OCI-M2 (cell line): Measurements from ENCODE around the gene ARL5B.

Source experiments
- DNase-seq: peaks from one replicate; lab custom pipeline; 2025; ENCODE audit not compliant: unreplicated experiment; lab: John Stamatoyannopoulos, UW

Gene ARL5B

GRCh38 chr10:18658271-18659124 is 733 bp upstream of the ARL5B start:
- no peak for DNase-seq

DNA sequence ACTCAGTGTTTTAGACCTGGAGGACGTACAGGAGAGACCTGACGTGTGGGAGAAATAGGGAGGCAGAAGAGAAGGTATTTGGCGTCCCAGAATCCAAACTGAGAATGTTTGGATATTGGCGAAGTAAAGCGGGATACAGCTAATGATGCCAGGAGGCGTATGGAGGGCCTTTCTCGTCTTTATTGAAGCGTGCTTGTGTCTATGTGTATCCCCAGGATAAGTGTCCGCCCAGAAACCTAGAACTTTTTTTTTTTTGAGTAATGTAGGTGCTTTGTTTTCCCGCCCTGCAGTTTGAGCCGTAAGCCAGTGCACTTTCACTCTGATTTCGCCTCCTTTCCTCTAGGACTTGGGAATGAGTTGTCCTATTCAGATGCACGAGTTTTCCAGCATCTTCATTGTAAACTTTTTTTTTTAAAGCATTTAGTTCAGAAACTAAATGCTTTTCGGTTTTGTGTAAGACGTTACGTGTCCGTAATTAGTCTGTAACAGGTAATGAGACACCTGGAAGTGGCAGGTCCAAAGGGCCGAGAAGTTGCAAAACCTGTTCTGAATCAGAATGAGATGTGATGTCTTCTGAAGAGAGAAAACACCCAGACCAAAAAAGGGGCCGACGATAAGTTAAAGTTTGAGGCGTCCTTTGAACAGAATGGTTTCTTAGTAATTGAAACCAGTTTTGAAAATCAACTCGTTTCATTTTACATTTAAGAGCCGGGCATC is 746 bp downstream of the ARL5B start:
- DNase-seq: no peak

GRCh38 chr10:18660816-18661431 is 1.7 kb downstream of the ARL5B start:
- no peak for DNase-seq

- no peak for DNase-seq
These were observed 5.7 kb downstream of the ARL5B start for GRCh38 chr10:18664841-18665478.

GRCh38 chr10:18665815-18666558 is 6.8 kb downstream of the ARL5B start:
- DNase-seq: no peak

DNA sequence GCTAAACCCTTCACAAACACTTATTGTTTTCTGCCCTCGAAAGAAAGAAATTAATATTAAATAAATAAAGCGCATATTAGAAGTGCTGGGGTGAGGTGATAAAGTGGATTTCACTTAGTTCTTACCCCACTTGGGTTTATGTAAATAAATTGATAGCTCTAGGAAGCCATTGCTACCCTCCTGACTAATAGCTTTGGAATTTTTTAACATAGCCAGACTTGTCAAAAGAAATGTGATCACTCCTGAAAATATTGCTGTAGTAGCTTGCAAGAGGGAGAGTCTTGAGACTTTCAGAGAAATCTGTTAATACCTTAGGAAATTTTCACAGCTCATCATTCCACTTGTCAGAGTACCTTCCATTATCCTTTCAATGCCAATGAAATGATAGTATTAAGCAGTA is 7.6 kb downstream of the ARL5B start:
- no peak for DNase-seq

DNA sequence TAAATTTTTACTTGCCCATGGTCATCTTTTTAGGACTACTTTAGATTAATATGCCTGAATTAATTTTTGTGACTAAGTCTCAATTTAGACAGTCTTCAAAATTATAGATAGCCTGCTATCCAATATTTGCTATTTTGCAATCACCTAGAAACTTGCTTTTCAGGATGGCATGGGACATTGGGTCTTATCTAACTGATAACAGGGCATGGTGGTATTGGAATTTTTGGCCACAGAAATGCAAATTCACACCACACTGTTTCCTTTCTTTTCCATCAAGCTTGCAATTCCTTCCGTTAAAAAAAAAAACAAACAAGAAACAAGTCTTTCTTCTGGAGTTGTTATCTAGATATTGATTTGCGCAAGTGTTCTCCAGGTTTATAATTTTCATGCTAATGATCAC is 8.8 kb downstream of the ARL5B start:
- DNase-seq: no peak

- DNase-seq: no peak
These were observed 16.0 kb downstream of the ARL5B start for GRCh38 chr10:18675086-18675801.

GRCh38 chr10:18680754-18681153 is 21.5 kb downstream of the ARL5B start:
- DNase-seq: no peak

DNA sequence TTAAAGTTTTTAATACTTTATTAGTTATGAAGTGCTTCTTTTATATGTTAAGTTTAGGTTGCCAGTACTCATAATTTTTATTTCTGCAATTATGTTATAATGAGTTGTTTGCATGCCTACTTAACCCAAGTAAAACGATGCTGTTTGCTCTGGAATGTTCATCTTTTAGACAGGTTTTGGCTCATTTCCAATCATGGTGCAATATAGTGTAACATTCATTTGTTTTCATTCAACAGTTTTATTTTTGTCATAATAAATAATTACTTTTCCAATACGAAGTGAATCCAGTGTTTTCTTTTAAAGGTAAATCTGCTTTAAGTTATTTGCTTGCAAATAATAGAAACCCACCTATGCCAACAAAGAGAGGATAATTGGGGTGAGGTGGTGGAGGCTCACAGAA is 22.1 kb downstream of the ARL5B start:
- DNase-seq: no peak

DNA sequence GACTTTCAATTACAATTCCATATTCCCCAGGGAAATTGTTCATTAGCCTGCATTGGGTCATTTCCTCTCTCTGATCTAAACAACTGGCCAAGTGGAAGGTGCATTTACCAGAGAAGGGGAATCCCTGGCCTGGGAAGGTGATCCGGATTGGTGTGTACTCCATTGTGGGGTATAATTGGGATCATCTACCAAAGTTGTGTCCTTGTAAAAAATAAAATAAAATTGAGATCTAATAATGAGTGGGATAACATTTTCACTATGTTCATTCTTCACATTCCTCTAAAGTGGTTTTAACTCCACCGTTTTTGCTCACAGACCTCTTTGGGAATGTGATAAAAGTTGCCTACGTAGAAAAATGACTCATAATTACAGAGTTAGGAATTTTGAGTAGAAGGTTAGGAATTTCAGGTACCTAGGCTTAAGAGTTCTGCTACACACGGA is 22.8 kb downstream of the ARL5B start:
- no peak for DNase-seq

DNA sequence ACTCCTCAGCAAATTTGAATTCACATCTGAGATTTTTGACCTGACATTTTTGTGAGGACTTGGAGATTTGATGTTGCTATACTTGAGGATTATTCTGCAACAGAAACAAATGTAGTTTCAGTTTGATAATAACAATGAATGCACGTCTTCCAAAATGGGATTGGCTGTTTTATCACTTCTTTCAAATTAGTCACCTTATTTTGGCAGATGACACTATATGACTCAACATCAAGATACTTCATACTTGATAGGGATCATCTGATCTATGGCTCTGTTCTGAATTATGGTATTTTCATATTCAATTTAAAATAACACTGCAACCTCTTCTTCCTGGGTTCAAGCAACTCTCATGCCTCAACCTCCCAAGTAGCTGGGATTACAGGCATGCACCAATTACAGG is 24.2 kb downstream of the ARL5B start:
- DNase-seq: no peak

GRCh38 chr10:18684416-18684815 is 25.2 kb downstream of the ARL5B start:
- no peak for DNase-seq

DNA sequence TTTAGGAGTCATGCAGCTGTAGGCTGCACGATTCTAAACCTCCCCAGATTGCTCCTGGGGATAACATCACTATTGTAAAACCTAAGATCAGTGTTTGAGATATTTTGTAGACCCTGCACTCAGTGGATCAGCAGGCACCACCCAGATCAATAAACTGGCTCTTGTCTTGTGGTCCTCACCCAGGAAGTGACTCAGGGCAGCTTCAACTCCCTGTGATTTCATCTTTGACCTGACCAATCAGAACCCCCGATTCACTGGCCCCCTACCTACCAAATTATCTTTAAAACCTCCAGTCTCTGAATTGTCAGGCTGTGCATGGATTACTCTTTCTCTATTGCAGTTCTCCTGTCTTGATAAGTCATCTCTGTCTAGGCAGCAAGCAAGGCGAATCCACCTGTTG is 25.7 kb downstream of the ARL5B start:
- DNase-seq: no peak

- DNase-seq: no peak
These were observed 26.3 kb downstream of the ARL5B start for GRCh38 chr10:18685555-18685954.

DNA sequence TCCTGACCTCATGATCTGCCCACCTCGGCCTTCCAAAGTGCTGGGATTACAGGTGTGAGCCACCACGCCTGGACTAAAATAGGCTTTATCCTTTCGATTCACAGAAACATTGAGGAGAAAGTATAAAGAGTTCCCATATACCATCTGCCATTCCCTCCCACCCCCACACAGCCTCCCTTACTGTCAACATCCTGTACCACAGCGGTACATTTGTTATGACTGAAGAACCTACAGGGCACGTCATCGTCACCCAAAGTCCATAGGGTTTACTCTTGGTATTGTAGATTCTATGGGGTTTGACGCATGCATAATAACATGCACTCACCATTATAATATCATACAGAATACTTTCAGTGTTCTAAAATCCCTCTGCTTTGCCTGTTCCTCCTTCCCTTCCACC is 28.0 kb downstream of the ARL5B start:
- no peak for DNase-seq

- no peak for DNase-seq
These were observed 28.5 kb downstream of the ARL5B start for GRCh38 chr10:18687706-18688105.

GRCh38 chr10:18689498-18689897 is 30.3 kb downstream of the ARL5B start:
- no peak for DNase-seq

DNA sequence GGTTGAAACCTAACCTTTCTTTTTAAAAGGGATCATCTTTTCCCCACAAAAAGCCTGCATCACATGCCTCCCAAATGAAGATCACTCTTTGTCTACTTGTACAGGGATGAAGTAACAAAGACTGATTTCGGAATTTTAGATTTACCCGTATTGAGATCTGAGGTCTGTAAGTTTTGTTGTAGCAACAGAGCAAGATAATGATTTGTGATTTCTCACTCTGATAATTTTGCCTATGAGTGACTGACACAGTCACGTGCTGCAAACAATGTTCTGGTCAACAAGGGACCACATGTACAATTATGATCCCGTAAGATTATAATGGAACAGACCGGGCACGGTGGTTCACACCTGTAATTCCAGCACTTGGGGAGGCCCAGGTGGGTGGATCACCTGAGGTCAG is 31.3 kb downstream of the ARL5B start:
- no peak for DNase-seq
